ENCODE data around the gene WNT9A. TPM values are rescaled to one million over a fixed set of nuclear protein-coding genes. Genes with fewer than 3 reads are reported as not detected.
A peak's percentile ranks its signal among the peaks of the same experiment; 100 is the strongest.
"Not testable (repeated sequence)": the region's sequence is repeated elsewhere in the genome, so short reads cannot be mapped to it uniquely, and the experiment has no call there.

Gene WNT9A
- total RNA-seq, 2 experiments from 2014 or later: 0.32 to 0.40 TPM

- Mint-ChIP-seq H3K36me3 (ENCODE audit: low read depth) (no peaks in the 10 kb centered on the region), H3K4me1 (peaks cover 9% of the 10 kb centered on the region), H3K4me3 (no peak overlapping the region), H3K9me3 (no peaks in the 10 kb centered on the region), H3K27ac (no peak overlapping the region), H3K27me3 (peaks cover 2% of the 10 kb centered on the region)
- no peak for DNase-seq
- ChIA-PET POLR2A (no interaction called here), CTCF (interaction anchor here (1.0 to 1.6 kb wide), 4 partner anchors 13 to 150 kb away, joined by 3 to 5 read pairs (median 4); no protein-coding TSS in a partner anchor)
Observed at GRCh38 chr1:227911376-227911775, 36.4 kb downstream of the WNT9A start.

DNA sequence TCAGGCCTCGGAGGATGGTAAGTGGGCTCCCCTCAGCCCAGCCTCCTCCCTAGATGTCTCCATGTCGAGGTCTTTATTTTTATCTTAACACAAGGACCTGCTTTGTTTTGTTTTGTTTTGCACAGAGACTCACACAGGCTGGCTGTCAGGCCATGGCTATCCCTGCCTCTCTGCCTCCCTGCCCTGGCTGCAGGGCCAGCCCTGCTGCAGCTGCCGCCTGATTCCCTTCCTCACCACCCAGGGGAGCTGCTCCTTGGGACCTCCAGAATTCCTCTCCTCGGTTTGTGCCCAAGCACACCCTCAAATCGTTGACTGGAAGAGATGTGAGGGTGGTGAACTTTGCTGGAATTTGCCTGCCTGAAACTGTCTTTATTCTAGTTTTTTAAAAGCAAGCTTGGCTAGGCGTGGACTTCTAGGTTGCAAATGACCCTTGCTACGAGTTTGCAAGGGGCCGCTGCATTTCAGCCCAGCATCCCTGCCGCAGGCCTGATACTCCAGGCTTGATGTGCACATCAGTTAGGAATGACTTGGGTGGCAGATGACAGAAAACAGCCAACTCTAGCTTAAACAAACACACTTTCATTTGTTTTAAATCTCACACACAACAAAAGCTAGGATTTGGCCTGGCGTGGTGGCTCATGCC is 37.1 kb downstream of the WNT9A start:
- Mint-ChIP-seq H3K36me3 (ENCODE audit: low read depth) (no peaks in the 10 kb centered on the region), H3K4me3 (no peak overlapping the region), H3K4me1 (peaks cover 9% of the 10 kb centered on the region), H3K9me3 (no peaks in the 10 kb centered on the region), H3K27me3 (peaks cover 2% of the 10 kb centered on the region), H3K27ac (peak overlapping the region; percentile 54)
- DNase-seq: no peak
- POLR2A ChIA-PET: no interaction called here
- CTCF ChIA-PET: interaction anchor here (0.6 to 1.6 kb wide), 5 partner anchors 14 to 149 kb away, joined by 3 to 5 read pairs (median 3); no protein-coding TSS in a partner anchor

GRCh38 chr1:227909923-227910328 is 37.8 kb downstream of the WNT9A start:
- POLR2A ChIA-PET; H3K36me3 Mint-ChIP-seq (ENCODE audit: low read depth); H3K9me3 Mint-ChIP-seq; H3K4me1 Mint-ChIP-seq; H3K27me3 Mint-ChIP-seq; H3K4me3 Mint-ChIP-seq; H3K27ac Mint-ChIP-seq; DNase-seq: not testable (repeated sequence)
- CTCF ChIA-PET: interaction anchor here (1.6 kb wide), 1 partner anchor 148 kb away, joined by 4 read pairs; no protein-coding TSS in a partner anchor

DNA sequence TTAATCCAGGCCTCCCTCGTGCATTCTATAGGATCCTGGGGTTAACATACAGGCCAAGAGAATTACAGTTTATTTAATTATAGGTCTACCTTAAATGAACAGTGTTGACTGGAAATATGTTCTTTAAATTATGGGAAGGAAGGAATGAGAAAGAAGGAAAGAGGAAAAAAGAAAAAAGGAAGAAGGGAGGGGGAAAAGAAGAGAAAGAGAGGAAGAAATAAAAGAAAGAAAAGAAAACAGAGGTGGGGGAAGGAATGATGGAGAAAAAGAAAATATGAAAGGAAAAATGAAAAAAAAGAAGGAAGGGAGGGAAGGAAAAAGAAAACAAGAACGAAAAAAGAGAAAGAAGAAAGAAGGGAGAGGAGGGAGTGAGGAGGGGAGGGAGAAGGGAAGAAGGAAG is 38.5 kb downstream of the WNT9A start:
- peaks cover 9% of the 10 kb centered on the region for H3K4me1 Mint-ChIP-seq
- no peak overlapping the region for H3K27ac Mint-ChIP-seq
- no peak overlapping the region for H3K4me3 Mint-ChIP-seq
- H3K27me3 Mint-ChIP-seq: peaks cover 2% of the 10 kb centered on the region
- H3K36me3 Mint-ChIP-seq (ENCODE audit: low read depth): no peaks in the 10 kb centered on the region
- DNase-seq: no peak
- ChIA-PET CTCF (no interaction called here), POLR2A (no interaction called here)
- H3K9me3 Mint-ChIP-seq: no peaks in the 10 kb centered on the region

DNA sequence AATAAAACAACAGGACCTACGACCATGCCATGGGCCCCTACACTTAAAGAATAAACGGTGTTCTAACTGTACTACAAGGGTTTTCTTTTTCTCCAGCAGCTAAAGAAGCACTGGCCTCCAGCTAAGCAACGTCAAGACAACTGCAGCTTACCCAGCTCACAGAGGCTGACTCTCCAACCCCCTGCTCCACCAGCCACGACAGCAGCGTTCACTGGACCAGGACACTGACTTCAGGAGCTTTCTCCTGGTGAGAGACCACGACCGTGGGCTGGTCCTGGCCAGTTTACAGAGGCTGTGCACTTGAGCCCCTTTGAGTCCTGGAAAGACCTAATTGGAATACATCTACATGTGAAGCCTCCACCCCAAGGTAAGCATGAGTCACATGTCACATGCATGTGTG is 39.4 kb downstream of the WNT9A start:
- H3K4me3 Mint-ChIP-seq: no peak overlapping the region
- H3K9me3 Mint-ChIP-seq: no peaks in the 10 kb centered on the region
- no peak for DNase-seq
- H3K36me3 Mint-ChIP-seq (ENCODE audit: low read depth): no peaks in the 10 kb centered on the region
- H3K27me3 Mint-ChIP-seq: peaks cover 2% of the 10 kb centered on the region
- H3K4me1 Mint-ChIP-seq: peaks cover 9% of the 10 kb centered on the region
- H3K27ac Mint-ChIP-seq: no peak overlapping the region
- ChIA-PET CTCF (no interaction called here), POLR2A (no interaction called here)

GRCh38 chr1:227907439-227908015 is 40.2 kb downstream of the WNT9A start:
- H3K36me3 Mint-ChIP-seq (ENCODE audit: low read depth): no peaks in the 10 kb centered on the region
- peaks cover under 1% of the 10 kb centered on the region for H3K27me3 Mint-ChIP-seq
- no peak overlapping the region for H3K4me3 Mint-ChIP-seq
- no peak for DNase-seq
- peaks cover 7% of the 10 kb centered on the region for H3K4me1 Mint-ChIP-seq
- no peak overlapping the region for H3K27ac Mint-ChIP-seq
- CTCF ChIA-PET: no interaction called here
- H3K9me3 Mint-ChIP-seq: no peaks in the 10 kb centered on the region
- POLR2A ChIA-PET: no interaction called here

GRCh38 chr1:227906550-227907071 is 41.1 kb downstream of the WNT9A start:
- Mint-ChIP-seq H3K9me3 (no peaks in the 10 kb centered on the region), H3K36me3 (ENCODE audit: low read depth) (no peaks in the 10 kb centered on the region), H3K27me3 (no peaks in the 10 kb centered on the region), H3K4me1 (peaks cover 4% of the 10 kb centered on the region), H3K27ac (no peak overlapping the region), H3K4me3 (no peak overlapping the region)
- no peak for DNase-seq
- ChIA-PET CTCF (no interaction called here), POLR2A (no interaction called here)

DNA sequence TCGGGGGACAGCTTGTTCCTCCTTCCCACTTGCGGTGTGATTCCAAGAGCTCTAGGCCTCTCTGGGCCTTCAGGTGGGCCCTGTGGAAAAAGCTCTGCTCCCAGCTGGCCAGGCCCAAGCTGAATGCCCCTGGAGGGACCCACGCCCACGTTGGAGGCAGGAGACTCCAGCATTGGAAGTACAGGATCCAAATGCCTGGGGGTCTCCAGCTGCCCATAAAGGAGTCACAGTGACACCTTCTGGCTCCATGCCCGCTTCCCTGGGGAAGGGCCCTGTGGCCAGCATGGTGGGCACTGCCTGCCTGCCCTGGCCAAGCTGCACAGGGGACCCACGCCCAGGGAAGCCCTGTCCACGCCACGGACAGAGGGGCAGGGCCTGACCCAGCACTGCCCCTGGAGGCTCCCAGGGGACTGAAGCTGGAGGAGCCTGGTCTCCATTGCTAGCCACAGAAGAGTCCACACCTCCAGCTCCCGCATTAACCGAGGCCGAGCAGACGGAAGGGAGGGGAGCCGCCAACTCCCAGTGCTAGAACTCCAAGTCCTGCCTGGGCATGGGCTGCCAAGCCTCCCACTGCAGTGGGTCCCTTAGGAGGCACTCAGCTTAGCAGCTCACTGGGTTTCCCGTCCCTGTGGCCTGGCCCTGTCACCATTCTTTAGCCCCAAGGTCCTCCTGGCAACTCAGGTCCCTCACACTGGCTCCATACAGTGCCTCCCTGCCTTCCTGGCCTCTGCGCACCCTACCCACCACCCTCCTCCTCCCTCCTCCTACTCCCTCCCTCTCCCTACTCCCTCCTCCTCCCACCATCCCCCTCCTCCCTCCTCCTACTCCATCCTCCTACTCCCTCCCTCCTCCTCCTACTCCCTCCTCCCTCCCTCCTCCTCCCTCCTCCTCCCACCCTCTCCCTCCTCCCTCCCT is 41.9 kb downstream of the WNT9A start:
- no peak for DNase-seq
- no peaks in the 10 kb centered on the region for H3K27me3 Mint-ChIP-seq
- H3K9me3 Mint-ChIP-seq: no peaks in the 10 kb centered on the region
- ChIA-PET POLR2A (no interaction called here), CTCF (interaction anchor here (0.7 kb wide), 1 partner anchor 29 kb away, joined by 3 read pairs; no protein-coding TSS in a partner anchor)
- H3K27ac Mint-ChIP-seq: no peak overlapping the region
- H3K4me3 Mint-ChIP-seq: no peak overlapping the region
- H3K4me1 Mint-ChIP-seq: no peaks in the 10 kb centered on the region
- no peaks in the 10 kb centered on the region for H3K36me3 Mint-ChIP-seq (ENCODE audit: low read depth)

- Mint-ChIP-seq H3K9me3 (no peaks in the 10 kb centered on the region), H3K27ac (no peak overlapping the region), H3K27me3 (no peaks in the 10 kb centered on the region), H3K4me3 (no peak overlapping the region), H3K4me1 (no peaks in the 10 kb centered on the region), H3K36me3 (ENCODE audit: low read depth) (no peaks in the 10 kb centered on the region)
- DNase-seq: no peak
- ChIA-PET POLR2A (no interaction called here), CTCF (interaction anchor here (0.5 to 0.7 kb wide), 2 partner anchors 18 to 30 kb away, joined by 3 read pairs; no protein-coding TSS in a partner anchor)
Observed at GRCh38 chr1:227904541-227905335, 43.0 kb downstream of the WNT9A start.

- H3K36me3 Mint-ChIP-seq (ENCODE audit: low read depth): no peaks in the 10 kb centered on the region
- no peak for DNase-seq
- POLR2A ChIA-PET: no interaction called here
- H3K27ac Mint-ChIP-seq: no peak overlapping the region
- no peaks in the 10 kb centered on the region for H3K4me1 Mint-ChIP-seq
- CTCF ChIA-PET: interaction anchor here (0.5 kb wide), 1 partner anchor 19 kb away, joined by 3 read pairs; no protein-coding TSS in a partner anchor
- H3K9me3 Mint-ChIP-seq: no peaks in the 10 kb centered on the region
- H3K4me3 Mint-ChIP-seq: no peak overlapping the region
- no peaks in the 10 kb centered on the region for H3K27me3 Mint-ChIP-seq
Observed at GRCh38 chr1:227903614-227904501, 43.9 kb downstream of the WNT9A start.

GRCh38 chr1:227903061-227903521 is 44.6 kb downstream of the WNT9A start:
- ChIA-PET CTCF (no interaction called here), POLR2A (no interaction called here)
- Mint-ChIP-seq H3K27ac (no peak overlapping the region), H3K4me1 (no peaks in the 10 kb centered on the region), H3K4me3 (no peak overlapping the region), H3K9me3 (no peaks in the 10 kb centered on the region), H3K27me3 (no peaks in the 10 kb centered on the region), H3K36me3 (ENCODE audit: low read depth) (no peaks in the 10 kb centered on the region)
- no peak for DNase-seq

GRCh38 chr1:227902641-227902990 is 45.1 kb downstream of the WNT9A start:
- no peaks in the 10 kb centered on the region for H3K36me3 Mint-ChIP-seq (ENCODE audit: low read depth)
- ChIA-PET POLR2A (no interaction called here), CTCF (no interaction called here)
- H3K9me3 Mint-ChIP-seq: no peaks in the 10 kb centered on the region
- H3K4me1 Mint-ChIP-seq: no peaks in the 10 kb centered on the region
- H3K4me3 Mint-ChIP-seq: no peak overlapping the region
- H3K27ac Mint-ChIP-seq: no peak overlapping the region
- no peak for DNase-seq
- H3K27me3 Mint-ChIP-seq: no peaks in the 10 kb centered on the region
